PC-9 (cell line): ENCODE measurements around the gene PRDM2. TPM values are rescaled to one million over a fixed set of nuclear protein-coding genes. Genes with fewer than 3 reads are reported as not detected.

Source experiments
- BruUV-seq: library from RNA; stranded (reverse); fragments of 400-500 nt; replicated peaks from 2 replicates; lab custom pipeline; 2021; lab: Mats Ljungman, UMichigan
- CTCF ChIA-PET: fragments of 300-600 bp; sonication (Branson Sonifier 250); formaldehyde crosslinking; loops from one replicate; lab custom pipeline; 2022; ENCODE audit warnings: antibody characterized with exemption; lab: Charles Lee
- POLR2A ChIA-PET: fragments of 300-600 bp; sonication (Branson Sonifier 250); formaldehyde crosslinking; loops from one replicate; lab custom pipeline; 2022; ENCODE audit warnings: antibody characterized with exemption; ENCODE audit not compliant: unreplicated experiment; lab: Charles Lee
- DNase-seq, 2 experiments: peaks; one replicate each; pipeline versions ENCODE4 v3.0.0 to v3.0.0-alpha.2; 2015 to 2022; ENCODE audit warnings: mixed read lengths in 1 of 2
- H2AFZ ChIP-seq: fragments of 200-600 bp; sonication (generic); 2 replicates; pipeline ENCODE4 v1.8.1; 2017; ENCODE audit warnings: antibody characterized with exemption
- H3F3A ChIP-seq: fragments of 200-600 bp; sonication (generic); 2 replicates; pipeline ENCODE4 v1.8.1; 2017; ENCODE audit warnings: antibody characterized with exemption, mild to moderate bottlenecking, low read depth; ENCODE audit not compliant: insufficient read depth
- H3K27ac ChIP-seq: fragments of 200-600 bp; sonication (generic); 2 replicates; pipeline ENCODE4 v1.6.1; 2016; ENCODE audit warnings: mixed run types
- H3K27me3 ChIP-seq: fragments of 200-600 bp; sonication (generic); 2 replicates; pipeline ENCODE4 v1.6.1; 2016; ENCODE audit warnings: low read depth, mixed run types; ENCODE audit not compliant: insufficient read depth
- H3K36me3 ChIP-seq: fragments of 200-600 bp; sonication (generic); 2 replicates; pipeline ENCODE4 v1.6.1; 2016; ENCODE audit warnings: low read depth, mixed run types
- H3K4me1 ChIP-seq: fragments of 200-600 bp; sonication (generic); replicated peaks from 2 replicates; pipeline ENCODE4 v1.6.1; 2016; ENCODE audit warnings: mixed run types; ENCODE audit not compliant: insufficient read depth
- H3K4me2 ChIP-seq: fragments of 200-600 bp; sonication (generic); 2 replicates; pipeline ENCODE4 v1.6.1; 2017; ENCODE audit warnings: mixed run types
- H3K4me3 ChIP-seq: fragments of 200-600 bp; sonication (generic); 2 replicates; pipeline ENCODE4 v1.6.1; 2016; ENCODE audit warnings: mixed run types
- H3K79me2 ChIP-seq: fragments of 200-600 bp; sonication (generic); 2 replicates; pipeline ENCODE4 v1.6.1; 2017; ENCODE audit warnings: low read depth, mixed run types
- H3K9me2 ChIP-seq: fragments of 200-600 bp; sonication (generic); 2 replicates; pipeline ENCODE4 v1.8.1; 2017; ENCODE audit warnings: mild to moderate bottlenecking; ENCODE audit not compliant: insufficient read depth
- H3K9me3 ChIP-seq: fragments of 200-600 bp; sonication (generic); 2 replicates; pipeline ENCODE4 v1.8.1; 2016; ENCODE audit warnings: low read depth; ENCODE audit not compliant: insufficient read depth
- H4K20me1 ChIP-seq: fragments of 200-600 bp; sonication (generic); 2 replicates; pipeline ENCODE4 v1.8.1; 2017; ENCODE audit not compliant: insufficient read depth
- CTCF ChIP-seq: fragments of 200-600 bp; sonication (generic); conservative IDR thresholded peaks from 2 replicates; pipeline ENCODE4 v1.6.1; 2017; ENCODE audit warnings: mixed run types, antibody characterized with exemption, mild to moderate bottlenecking, moderate library complexity
- EZH2 ChIP-seq: fragments of 200-600 bp; sonication (generic); IDR thresholded peaks from 2 replicates; pipeline ENCODE4 v1.8.0; 2017; ENCODE audit warnings: antibody characterized with exemption, low read depth
- intact Hi-C: fragments of 100-400 bp; cut with micrococcal nuclease; formaldehyde crosslinking; loops from one replicate; pipeline ENCODE4 v1.10.0; 2022; ENCODE audit not compliant: unreplicated experiment
- total RNA-seq: library from RNA; stranded (reverse); gene quantifications from 2 replicates; pipeline ENCODE4 v1.2.3, GENCODE V29; 2021

Gene PRDM2
- total RNA-seq, 1 experiment from 2014 or later = 32.1 TPM

- Histone ChIP-seq H3K79me2 (peaks cover 25% of the 10 kb centered on the region; the same call in 1 of the 2 replicates), H3K4me2 (no peak overlapping the region), H3K9me3 (no peaks in the 10 kb centered on the region), H3K27me3 (no peaks in the 10 kb centered on the region), H3F3A (no peaks in the 10 kb centered on the region), H3K4me3 (no peak overlapping the region), H3K9me2 (no peaks in the 10 kb centered on the region), H3K36me3 (no peaks in the 10 kb centered on the region), H3K27ac (no peak overlapping the region), H4K20me1 (no peaks in the 10 kb centered on the region; the same call in 1 of the 2 replicates), H3K4me1 (no peaks in the 10 kb centered on the region), H2AFZ (no peak overlapping the region)
- intact Hi-C loops = no loop called here
- ChIA-PET POLR2A (no interaction called here), CTCF (no interaction called here)
- TF ChIP-seq CTCF (no peak), EZH2 (no peak)
- DNase-seq = no peak
- BruUV-seq = no TSS peak
These were observed 71.8 kb downstream of the PRDM2 start for GRCh38 chr1:13771745-13772144.

- H3K27ac ChIP-seq = no peak overlapping the region
- H3K4me3 ChIP-seq = no peak overlapping the region
- H3K36me3 ChIP-seq = no peaks in the 10 kb centered on the region
- intact Hi-C loops = no loop called here
- H3K27me3 ChIP-seq = no peaks in the 10 kb centered on the region
- ChIA-PET CTCF (no interaction called here), POLR2A (no interaction called here)
- no peaks in the 10 kb centered on the region; the same call in 1 of the 2 replicates for H4K20me1 ChIP-seq
- TF ChIP-seq EZH2 = no peak
- no peak for TF ChIP-seq CTCF
- no peaks in the 10 kb centered on the region for H3K4me1 ChIP-seq
- no peak for DNase-seq
- H3K4me2 ChIP-seq = no peak overlapping the region
- H3K9me3 ChIP-seq = no peaks in the 10 kb centered on the region
- no peaks in the 10 kb centered on the region for H3F3A ChIP-seq
- H3K79me2 ChIP-seq = peaks cover 23% of the 10 kb centered on the region; the same call in 1 of the 2 replicates
- H2AFZ ChIP-seq = no peak overlapping the region
- no peaks in the 10 kb centered on the region for H3K9me2 ChIP-seq
- BruUV-seq = no TSS peak
These were observed 72.3 kb downstream of the PRDM2 start for GRCh38 chr1:13772271-13772670.

DNA sequence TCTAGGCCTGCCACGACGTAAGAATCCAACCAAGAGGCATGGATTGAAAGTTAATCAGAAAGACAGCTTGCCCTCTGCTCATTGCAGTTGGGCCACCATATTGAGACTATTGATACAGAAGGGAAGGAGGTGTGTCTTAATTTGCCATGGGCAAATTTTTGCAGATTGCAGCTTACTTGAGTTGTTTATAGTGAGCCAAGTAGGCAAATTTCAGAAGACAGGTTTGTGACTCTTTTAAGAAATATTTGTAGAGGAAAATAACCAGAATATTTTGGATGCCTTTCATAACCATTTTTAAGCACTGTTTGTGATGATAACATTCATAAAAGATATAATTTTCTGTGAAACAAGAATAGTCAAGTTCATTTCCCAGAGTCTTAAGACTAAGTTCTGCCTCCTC lies 74.1 kb downstream of the PRDM2 start:
- DNase-seq = no peak
- ChIA-PET CTCF (no interaction called here), POLR2A (no interaction called here)

More for the DNA sequence above, 74.1 kb downstream of the PRDM2 start:
- Histone ChIP-seq H3K4me1 (no peaks in the 10 kb centered on the region), H3K79me2 (peaks cover 16% of the 10 kb centered on the region; the same call in 1 of the 2 replicates), H3K4me3 (no peak overlapping the region), H3F3A (no peaks in the 10 kb centered on the region), H3K9me2 (no peaks in the 10 kb centered on the region), H3K36me3 (no peaks in the 10 kb centered on the region), H4K20me1 (no peaks in the 10 kb centered on the region; the same call in 1 of the 2 replicates), H3K27ac (no peak overlapping the region), H3K27me3 (no peaks in the 10 kb centered on the region), H3K4me2 (no peak overlapping the region), H2AFZ (no peak overlapping the region), H3K9me3 (no peaks in the 10 kb centered on the region)
- intact Hi-C loops = no loop called here
- TF ChIP-seq EZH2 (no peak), CTCF (no peak)
- no TSS peak for BruUV-seq
